HPDE6-E6E7 (cell line): ENCODE results near the gene FOLR1.

ENCODE experiments used
- DNase-seq: peaks from one replicate; pipeline ENCODE4 v3.0.0; 2011; ENCODE audit warnings: missing footprints; ENCODE audit errors: extremely low spot score

Gene FOLR1

DNA sequence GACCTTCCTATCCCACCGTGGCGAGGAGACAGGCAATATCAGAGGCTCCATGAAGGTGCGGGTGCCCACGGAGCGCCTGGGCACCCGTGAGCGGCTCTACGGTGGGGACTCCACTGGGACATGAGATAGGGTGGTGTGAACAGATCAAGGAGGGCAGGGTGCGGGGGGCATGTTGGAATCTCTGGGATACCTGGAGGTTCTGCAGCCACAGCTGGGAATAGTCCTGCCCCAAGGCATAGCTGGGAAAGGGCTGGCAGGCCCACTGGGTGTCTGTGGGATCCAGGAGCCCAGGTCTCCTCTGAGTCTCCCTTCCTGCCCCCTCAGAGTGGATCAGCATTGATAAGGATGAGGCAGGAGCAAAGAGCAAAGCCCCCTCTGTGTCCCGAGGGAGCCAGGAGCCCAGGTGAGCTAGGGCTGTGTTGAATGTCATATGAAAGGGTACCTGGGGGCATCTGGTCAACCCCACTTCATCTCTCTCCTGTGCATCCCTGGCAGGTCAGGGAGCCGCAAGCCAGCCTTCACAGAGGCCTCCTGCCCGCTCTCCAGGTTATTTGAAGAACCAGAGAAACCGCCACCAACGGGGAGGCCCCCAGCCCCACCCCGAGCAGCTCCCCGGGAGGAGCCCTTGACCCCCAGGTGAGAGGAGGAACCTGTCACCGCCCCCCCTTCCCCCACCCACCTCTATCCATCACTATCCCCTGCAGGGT lies 43.6 kb downstream of the FOLR1 start:
- no peak for DNase-seq

DNA sequence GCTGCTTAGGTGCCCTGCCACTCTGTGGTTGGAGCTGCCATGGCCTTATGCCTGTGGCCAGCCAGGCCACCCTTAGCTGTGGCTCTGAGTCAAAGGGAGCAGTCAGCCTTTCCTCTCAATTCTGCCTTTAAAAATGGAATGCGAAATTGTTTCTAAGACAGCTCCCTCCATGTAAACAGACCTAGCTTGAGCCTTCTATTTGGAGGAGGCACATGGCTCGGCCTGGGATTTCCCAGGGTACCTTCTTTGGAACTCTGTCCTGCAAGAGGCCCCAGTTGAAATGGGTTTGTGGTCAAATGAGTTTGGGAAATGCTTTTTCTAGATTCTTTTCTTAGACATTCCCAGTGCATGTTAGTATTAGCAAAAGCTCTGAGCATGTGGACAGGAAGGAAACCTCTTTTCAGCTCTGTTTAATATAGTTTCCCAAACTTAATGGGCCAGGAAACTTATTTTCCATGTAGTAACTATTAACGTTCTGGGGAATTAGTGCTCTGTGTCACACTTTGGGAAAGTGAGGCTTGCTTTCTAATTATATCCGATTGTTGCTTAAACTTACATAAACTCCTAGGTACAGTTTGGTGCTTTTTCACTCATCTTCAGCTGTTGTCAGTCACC lies 44.2 kb downstream of the FOLR1 start:
- DNase-seq, result no peak

DNA sequence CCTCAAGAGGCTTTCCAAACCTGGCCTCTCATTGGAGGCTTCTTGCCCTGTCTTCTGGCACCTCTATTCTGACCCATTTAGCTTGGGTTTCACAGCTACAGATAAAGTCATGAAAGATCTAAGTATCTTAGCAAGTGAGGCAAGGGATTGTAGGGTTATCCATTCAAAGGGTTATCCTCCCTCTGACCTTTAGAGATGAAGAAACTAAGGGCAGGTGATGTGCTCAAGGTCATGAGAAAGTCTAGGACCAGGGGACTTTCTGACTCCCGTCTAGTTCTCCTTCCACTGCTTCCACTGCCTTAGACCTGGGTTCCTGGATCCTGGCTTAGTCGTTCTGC lies 44.8 kb downstream of the FOLR1 start:
- no peak for DNase-seq

DNA sequence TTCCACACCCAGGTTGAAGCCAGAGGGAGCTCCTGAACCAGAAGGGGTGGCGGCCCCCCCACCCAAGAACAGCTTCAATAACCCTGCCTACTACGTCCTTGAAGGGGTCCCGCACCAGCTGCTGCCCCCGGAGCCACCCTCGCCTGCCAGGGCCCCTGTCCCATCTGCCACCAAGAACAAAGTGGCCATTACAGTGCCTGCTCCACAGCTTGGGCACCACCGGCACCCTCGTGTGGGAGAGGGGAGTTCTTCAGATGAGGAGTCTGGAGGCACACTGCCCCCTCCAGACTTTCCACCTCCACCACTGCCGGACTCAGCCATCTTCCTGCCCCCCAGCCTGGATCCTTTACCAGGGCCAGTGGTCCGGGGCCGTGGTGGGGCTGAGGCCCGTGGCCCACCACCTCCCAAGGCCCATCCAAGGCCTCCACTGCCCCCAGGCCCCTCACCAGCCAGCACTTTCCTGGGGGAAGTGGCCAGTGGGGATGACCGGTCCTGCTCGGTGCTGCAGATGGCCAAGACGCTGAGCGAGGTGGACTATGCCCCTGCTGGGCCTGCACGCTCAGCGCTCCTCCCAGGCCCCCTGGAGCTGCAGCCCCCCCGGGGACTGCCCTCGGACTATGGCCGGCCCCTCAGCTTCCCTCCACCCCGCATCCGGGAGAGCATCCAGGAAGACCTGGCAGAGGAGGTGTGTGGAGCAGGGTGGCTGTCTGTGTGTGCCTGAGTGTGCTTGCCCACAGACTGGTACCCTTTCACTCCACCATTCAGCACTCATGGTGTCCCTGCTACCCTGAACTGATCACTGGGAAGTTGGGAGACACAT lies 45.4 kb downstream of the FOLR1 start:
- DNase-seq, result no peak

DNA sequence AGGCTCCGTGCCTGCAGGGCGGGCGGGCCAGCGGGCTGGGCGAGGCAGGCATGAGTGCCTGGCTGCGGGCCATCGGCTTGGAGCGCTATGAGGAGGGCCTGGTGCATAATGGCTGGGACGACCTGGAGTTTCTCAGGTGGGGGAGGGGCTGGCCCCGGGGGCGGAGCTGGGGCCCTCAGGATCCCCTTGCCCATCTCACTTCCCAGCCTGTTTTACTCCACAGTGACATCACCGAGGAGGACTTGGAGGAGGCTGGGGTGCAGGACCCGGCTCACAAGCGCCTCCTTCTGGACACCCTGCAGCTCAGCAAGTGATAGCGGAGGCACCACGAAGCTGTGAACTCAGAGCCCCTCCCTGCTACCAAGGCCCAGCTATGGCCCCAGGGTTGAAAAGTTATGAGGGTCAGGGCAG lies 46.1 kb downstream of the FOLR1 start:
- no peak for DNase-seq

DNA sequence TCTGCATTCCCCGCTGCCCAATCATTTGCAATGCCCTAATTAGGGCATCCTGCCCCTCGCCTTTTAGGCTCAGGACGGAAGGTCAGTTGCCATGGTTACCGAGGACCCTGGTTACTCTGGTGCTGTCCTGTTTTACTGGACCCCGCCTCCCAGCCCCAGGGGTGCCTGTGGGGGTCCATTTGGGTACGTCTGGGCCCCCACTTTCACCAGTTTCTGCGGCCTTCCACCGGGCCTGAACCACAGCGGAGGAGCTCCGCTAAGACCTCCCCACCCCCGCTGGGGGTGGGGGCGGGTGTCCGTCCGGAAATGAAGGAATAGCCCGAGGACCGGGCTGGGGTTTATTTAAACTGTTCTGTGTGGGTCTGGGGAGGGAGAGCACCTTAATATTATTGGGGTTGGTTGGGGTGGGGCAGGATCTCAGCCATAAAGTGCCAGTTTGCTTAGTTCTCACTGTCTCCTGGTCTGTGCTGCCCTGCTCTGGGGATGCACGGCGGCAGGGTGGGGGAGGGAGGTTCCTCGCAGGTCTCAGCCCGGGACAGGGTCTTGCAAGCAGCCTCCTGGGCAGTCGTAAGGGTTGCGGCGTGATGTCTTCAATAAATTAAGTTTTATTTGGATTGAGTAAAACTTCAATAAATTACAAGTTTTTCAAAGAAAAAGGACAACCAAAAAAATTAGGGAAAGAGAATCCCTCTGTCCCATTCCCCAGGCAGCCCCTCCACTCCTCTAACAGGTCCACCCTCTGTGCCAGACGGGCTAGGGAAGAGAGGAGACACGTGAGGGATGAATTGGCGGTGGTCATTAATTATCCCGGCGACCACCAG lies 46.8 kb downstream of the FOLR1 start:
- no peak for DNase-seq

DNA sequence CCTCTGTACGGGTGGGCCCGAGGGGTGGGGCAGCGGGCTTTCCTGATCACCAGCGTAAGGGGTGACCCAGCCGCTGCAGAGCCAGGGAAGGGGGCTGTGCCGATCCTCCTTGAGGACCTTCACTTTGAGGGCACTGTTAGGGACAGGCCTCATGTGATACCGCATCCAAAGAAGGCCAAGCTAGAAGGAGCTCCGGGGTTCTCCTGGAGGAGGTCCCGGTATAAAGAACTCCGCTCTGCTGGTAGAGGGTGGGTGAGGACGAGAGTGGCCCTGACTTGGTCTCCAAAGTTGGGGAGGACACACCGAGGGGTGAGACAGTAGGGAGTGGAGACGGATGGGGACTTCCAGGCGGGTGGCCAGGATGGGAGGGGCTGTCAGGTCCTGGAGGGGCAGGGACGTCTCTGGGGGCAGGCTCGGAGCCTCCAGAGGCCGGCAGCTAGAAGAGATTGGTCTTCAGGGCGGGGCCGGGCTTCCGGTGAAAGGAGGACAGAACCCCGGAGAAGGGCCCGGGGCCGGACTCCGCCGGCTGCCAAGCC lies 47.4 kb downstream of the FOLR1 start:
- no peak for DNase-seq

DNA sequence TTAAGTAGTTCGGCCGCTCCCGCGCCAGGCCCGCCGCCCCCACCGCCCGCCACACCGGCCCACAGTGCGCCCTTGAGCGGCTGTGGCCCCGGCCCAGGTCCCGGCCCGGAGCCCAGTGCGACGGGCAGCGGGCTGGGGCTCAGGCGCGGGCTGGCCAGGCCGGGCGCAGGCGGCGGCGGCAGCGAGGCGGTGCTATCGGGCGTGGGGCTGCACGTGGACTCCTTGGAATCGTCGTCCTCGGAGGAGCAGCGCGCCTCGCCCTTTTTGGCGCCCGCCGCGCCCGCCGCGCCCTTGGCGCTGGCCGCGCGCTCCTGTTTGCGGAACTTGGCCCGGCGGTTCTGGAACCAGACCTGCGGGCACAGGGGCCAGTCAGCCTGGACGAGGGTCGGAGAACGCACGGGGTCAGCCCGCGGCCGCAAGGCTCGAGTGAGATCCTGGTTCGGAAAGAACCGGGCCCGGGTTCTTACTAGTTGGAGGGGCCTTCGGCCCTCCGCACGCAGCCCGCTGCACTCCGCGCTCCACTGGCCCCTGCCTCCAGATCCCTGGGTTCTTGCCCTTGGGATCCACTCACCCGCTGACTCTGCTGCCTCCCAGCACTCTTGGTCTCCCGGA lies 48.0 kb downstream of the FOLR1 start:
- no peak for DNase-seq

DNA sequence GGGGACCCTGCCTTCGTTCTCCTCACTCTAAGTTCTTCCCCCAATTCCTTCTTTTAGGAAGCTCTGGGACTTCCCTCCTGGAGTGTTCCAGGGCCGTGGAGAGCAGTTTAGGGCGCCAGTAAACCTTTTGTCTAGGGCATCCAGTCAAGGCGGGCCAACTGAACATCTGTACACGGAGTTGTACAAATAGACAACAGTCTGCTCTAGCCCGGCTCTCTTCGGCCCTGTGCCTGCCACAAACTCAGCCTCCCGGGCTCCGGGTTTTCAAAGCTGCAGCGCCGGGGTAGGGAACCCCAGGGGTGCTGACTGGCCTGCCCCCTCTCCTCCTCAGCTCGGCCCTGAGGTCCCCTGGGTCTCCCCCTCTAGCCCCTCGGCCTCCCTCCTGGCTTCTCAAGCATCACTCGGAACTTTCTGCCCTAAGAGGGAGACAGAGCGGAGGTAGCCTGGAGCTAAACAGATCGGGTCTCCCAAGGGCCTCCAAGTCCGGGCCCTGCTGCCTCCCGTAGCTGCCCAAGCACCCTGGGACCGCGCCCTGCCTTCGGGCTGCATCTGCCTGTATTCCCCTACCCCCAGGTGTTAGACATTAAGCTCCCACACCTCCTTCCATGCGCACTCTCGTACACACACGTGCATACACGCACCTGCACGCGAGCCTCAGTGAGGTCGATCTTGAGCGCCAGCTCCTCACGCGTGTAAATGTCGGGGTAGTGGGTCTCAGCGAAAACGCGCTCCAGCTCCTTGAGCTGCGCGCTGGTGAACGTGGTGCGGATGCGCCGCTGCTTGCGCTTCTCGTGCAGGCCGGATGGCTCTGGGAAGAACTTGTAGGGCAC lies 48.7 kb downstream of the FOLR1 start:
- no peak for DNase-seq

DNA sequence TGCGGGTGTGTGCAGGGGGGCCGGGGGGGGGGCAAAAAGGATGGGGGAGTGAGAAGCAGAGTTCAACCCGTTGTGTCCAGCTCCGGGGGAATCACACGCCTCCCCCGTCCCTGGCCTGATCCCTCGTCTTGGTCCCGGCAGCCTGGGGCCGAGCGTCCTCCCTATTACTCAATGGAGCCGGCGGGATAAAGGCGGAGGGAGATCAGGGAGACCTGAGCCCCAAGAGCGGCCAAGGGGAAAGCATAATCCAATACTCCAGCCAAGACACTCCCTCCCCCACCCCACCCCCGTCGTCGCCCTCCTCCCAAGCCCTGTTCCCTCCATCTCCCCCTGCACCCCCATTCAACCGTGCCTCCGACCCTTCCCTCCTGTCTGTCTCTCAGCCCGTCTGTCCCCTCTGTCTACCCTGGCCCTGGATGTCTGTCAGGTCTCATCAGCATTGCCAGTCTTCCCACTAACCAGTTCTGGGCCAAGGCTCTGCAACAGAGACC lies 49.4 kb downstream of the FOLR1 start:
- no peak for DNase-seq

DNA sequence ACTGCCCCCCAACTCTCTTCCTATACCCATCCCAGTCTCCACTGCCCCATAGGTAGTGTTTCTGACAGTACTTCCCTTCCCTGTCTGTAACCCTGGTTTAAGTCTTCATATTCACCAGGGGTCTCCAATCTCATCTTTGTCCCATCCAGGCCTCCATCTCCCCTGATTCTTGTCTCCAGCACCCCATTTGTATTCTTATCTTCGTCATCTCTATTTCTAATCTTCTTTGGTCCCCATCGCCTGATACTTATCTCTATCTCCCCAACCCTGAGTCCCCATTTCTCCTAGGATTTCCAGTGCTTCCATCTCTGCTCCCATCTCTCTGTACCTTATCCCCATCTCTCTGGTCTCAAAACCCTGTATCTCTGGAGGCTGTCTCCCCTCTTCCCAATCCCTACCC lies 50.2 kb downstream of the FOLR1 start:
- DNase-seq, result no peak

DNA sequence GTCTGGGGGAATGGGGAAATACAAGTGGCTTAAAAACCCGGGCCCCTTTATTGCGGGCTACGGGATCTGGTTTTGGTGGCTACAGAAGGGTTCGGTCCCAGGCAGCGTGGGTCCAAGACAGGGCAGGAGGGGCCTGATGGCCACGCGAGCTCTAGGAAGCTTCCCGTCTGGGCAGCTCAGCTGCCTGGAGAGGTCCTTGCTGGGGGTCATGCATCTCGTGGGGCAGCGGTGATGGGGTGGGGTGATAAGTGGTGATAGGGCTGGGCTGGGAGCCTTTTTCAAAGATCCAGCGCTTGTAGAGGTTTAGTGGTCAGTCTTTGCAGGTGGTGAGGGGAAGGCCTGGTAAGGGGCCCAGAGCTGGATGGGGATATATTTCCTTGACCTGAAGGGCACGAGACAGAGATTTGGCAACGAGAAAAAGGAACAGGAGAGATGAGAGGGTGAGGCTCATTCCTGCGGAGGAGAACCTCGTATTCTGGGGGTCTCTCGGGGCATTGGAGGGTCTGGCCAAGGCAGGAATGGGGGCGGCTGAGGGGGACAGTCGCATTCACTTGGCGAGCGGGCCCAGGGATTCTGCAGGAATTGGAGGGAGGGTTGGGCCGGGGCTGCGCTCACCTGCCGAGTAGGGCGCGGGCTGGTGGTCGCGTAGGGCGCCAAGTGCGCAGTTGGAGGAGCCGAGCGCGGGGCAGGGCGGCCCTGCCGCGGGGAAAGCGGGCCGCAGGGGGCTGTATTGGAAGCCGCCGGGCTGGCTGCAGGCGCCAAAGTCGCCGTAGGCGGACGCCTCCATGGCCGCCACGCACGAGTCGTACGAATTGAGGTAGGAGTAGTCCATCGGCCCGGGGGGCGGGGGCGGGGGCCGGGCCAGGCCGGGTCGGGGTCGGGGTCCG lies 51.5 kb downstream of the FOLR1 start:
- no peak for DNase-seq

DNA sequence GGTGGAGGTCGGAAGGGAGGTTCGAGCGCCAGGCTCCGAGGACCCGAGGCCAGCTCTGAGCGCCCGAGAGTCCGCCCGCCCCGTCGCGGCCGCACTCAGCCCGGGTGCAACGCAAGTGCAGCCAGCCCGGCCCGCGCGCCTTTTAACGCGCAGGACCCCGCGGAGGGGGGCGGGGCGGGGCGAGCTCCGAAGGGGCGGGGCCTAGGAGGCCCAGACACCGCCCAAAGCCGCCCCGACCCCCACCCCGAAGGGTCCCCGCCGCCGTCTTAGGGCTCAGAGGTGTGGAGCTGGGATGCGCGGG lies 52.1 kb downstream of the FOLR1 start, which contains the start of gene PHOX2A:
Gene PHOX2A (minus strand): TSS at position 117 of the 301 bp plus-strand sequence. CDS start 172 bp downstream, outside the sequence.
- no peak for DNase-seq

DNA sequence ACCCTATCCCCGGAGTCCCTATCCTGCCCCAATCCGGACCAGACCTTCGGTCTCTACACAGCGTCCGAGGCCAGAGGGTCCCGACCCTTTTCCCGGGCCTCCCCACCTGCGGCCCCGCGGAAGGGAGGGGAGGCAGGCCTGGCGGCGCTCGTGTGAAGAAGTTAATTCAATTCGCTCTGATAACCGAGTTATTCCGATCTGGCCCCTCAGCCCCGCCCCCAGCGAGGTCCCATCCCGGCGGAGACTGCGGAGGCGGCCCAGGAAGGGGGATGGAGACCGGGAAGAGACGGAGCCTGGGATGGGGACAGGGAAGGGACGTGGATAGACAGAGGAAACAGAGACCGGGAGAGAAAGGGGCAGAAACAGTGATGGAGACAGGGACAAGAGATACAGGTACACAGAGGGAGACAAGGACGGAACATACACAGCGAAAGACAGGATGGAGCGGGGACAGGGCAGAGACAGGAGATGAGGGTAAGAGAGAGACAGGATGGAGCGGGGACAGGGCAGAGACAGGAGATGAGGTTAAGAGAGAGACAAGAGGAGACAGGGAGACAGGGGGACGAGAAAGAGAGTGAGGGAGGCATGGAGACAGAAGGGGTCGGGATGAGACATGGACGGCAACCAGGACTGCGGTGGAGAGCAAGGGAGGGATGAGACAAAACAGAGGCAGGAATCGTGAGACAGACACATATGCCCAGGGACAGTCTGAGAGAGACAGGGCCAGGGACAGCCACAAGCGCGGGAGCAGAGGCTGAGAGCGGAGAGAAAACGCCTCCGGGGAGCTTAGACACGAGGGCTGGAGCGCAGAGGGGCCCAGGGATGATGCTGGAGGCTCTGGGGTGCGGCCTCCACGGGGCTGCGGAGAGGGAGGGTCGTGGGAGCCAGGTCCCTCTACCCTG lies 52.7 kb downstream of the FOLR1 start:
- DNase-seq, result no peak

DNA sequence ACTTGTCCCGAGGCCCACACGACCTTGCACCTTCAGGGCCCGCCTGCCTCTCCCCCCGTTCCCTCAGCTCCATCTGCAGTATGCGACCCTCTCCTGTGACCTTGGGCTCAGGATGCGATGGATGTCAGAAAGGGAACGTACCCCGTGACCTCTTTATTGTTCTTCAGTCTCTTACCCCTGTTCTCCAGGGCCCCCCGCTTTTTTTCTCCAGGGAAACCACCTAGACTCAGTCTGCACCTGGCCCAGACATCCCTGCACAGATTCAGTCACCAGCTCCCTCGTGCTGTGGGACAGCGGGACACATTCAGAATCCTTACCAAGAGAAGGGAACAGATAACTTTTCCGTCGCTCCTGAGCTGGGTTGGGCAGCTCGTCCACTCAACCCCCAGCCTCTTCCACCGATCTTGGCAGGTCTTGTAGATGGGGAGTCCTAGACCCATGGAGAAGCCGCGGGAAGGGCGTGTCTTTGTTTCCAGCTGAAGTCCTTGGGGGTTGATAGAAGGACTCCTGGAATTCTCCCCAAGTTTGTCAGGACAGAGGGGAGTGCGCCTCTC lies 53.4 kb downstream of the FOLR1 start:
- no peak for DNase-seq
